Cardiac muscle cell (in vitro differentiated cells and primary cell): Measurements from ENCODE around the gene TMEM11. TPM values are rescaled to one million over a fixed set of nuclear protein-coding genes. Genes with fewer than 3 reads are reported as not detected.

Experiments
- DNase-seq, 2 donors: peaks; one replicate each; pipeline versions ENCODE4 v3.0.0 to v3.0.0-alpha.2; 2010 to 2017; ENCODE audit warnings: low read depth in 1 of 2, low spot score in 1 of 2
- H3K27ac ChIP-seq: fragments of 200-600 bp; sonication (generic); 2 replicates; pipeline ENCODE4 v1.5.1; 2016
- H3K27me3 ChIP-seq: fragments of 200-600 bp; sonication (generic); 2 replicates; pipeline ENCODE4 v1.6.0; 2016; ENCODE audit warnings: control low read depth
- H3K36me3 ChIP-seq: fragments of 200-600 bp; sonication (generic); 2 replicates; pipeline ENCODE4 v1.5.1; 2016; ENCODE audit warnings: control low read depth
- H3K4me1 ChIP-seq: fragments of 200-600 bp; sonication (generic); 2 replicates; pipeline ENCODE4 v1.8.1; 2017; ENCODE audit warnings: low read depth, mild to moderate bottlenecking, mixed run types
- H3K4me3 ChIP-seq: fragments of 200-600 bp; sonication (generic); 2 replicates; pipeline ENCODE4 v1.5.1; 2016; ENCODE audit warnings: mild to moderate bottlenecking
- H3K9me3 ChIP-seq: fragments of 200-600 bp; sonication (generic); 2 replicates; pipeline ENCODE4 v1.5.1; 2017; ENCODE audit warnings: low read depth, mild to moderate bottlenecking, control low read depth
- polyA plus RNA-seq: library from polyadenylated mRNA; unstranded; fragments of >200 nt; fragmentation: Nextera tagmentation; extraction: Ambion mirVana; gene quantifications from 2 replicates; pipeline ENCODE4 v1.2.1, GENCODE V29; 2016
- total RNA-seq: library from RNA; depleted of rRNA; stranded (reverse); fragments of >200 nt; gene quantifications from 2 replicates; pipeline ENCODE4 v1.2.3, GENCODE V29; 2016
- TF ChIP-seq, protein P1 (sequence below): IDR thresholded peaks from 2 replicates; pipeline ENCODE4 v1.5.1; 2012; ENCODE audit warnings: low read depth, mild to moderate bottlenecking, low read length

Gene TMEM11
- total and polyA plus RNA-seq, 2 experiments from 2014 or later, result 37.9 to 91.0 TPM

DNA sequence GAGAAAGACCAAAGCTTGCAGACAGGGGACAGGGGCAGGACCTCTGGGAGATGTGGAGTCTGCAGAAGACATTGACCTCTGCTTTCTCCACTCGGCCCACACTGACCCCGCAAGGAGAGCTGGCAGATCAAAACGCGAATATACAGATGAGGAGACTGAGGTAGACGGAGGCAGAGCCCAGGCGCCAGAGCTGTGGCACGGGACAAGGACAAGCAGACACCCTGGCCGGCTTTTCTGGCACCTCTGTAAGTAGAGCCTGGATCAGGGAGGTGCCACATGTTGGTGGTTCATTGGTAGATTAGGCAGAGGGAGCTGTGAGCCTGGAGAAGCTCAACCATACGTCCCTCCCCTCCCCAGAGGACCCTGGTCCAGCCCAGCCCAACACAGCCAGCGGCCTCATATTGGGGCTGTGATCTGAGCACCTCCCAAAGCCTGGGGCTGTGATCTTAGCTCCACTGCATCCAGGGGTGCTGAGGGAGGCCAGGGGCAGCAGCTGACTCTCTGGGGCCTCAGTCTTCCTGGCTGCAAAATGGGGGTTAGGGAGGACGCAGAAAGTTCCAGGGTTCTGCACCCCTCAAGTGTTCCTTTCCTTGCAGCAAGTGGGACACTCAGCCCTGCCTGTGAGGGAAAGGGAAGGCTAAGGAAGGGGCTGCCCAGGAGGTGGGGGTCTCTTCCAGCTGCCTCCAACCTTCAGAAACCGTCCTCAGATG, 35.3 kb upstream of the TMEM11 start:
- H3K4me3 ChIP-seq, result no peak overlapping the region
- H3K36me3 ChIP-seq, result no peaks in the 10 kb centered on the region
- H3K27me3 ChIP-seq, result no peaks in the 10 kb centered on the region
- no peak for DNase-seq
- H3K27ac ChIP-seq, result peak overlapping the region; percentile 72
- TF ChIP-seq, protein P1, sequence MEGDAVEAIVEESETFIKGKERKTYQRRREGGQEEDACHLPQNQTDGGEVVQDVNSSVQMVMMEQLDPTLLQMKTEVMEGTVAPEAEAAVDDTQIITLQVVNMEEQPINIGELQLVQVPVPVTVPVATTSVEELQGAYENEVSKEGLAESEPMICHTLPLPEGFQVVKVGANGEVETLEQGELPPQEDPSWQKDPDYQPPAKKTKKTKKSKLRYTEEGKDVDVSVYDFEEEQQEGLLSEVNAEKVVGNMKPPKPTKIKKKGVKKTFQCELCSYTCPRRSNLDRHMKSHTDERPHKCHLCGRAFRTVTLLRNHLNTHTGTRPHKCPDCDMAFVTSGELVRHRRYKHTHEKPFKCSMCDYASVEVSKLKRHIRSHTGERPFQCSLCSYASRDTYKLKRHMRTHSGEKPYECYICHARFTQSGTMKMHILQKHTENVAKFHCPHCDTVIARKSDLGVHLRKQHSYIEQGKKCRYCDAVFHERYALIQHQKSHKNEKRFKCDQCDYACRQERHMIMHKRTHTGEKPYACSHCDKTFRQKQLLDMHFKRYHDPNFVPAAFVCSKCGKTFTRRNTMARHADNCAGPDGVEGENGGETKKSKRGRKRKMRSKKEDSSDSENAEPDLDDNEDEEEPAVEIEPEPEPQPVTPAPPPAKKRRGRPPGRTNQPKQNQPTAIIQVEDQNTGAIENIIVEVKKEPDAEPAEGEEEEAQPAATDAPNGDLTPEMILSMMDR, result no peak
- peaks cover 14% of the 10 kb centered on the region for H3K4me1 ChIP-seq
- H3K9me3 ChIP-seq, result no peaks in the 10 kb centered on the region

DNA sequence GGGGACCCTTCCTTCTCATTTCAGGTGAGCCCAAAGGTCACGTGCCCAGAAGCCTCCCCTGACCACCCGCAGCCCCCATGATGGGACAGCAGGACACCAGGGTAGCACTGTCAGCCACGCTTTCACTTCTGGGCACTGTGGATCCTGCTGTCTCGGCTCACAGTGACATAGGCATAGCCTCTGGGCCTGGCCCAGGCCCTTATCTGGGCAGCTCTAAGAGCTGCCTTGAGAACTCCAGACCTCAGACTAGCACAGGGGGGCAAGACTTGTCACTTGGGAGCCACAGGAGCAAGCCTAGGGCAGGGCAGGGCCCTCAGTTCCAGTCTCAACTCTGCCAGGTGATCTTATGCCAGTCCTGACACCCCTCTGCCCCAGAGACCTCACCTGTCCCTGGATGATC, 34.5 kb upstream of the TMEM11 start:
- peak overlapping the region; percentile 72 for H3K27ac ChIP-seq
- DNase-seq, result peak in 1 of 2 donors; percentile 60
- TF ChIP-seq, protein P1, result no peak

DNA sequence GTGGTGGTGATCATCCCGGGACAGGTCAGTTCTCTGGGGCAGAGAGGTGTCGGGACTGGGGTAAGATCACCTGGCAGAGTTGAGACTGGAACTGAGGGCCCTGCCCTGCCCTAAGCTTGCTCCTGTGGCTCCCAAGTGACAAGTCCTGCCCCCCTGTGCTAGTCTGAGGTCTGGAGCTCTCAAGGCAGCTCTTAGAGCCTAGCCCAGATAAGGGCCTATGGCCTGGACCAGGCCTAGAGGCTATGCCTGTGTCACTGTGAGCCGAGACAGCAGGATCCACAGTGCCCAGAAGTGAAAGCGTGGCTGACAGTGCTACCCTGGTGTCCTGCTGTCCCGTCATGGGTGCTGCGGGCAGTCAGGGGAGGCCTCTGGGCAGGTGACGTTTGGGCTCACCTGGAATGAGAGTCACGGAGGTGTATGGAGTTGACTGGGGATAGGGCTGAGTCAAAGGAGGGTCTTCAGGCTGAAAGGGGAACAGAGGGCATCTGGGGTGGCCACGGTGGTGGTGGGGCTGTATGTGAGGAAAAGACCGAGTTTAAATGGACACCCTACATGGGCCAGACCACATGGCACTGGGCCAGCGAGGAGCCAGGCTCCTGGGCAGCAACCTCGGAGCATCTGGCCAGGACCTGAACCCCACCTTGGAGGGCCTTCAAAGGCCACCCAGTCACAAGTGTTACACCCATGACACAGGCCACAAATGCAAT, 33.7 kb upstream of the TMEM11 start:
- DNase-seq, result peak in 1 of 2 donors; percentile 28
- no peak overlapping the region for H3K4me3 ChIP-seq
- H3K27ac ChIP-seq, result peak overlapping the region; percentile 72
- TF ChIP-seq, protein P1, result no peak
- no peaks in the 10 kb centered on the region for H3K9me3 ChIP-seq
- no peaks in the 10 kb centered on the region for H3K36me3 ChIP-seq
- H3K4me1 ChIP-seq, result peaks cover 14% of the 10 kb centered on the region
- no peaks in the 10 kb centered on the region for H3K27me3 ChIP-seq

More for the DNA sequence above, 34.5 kb upstream of the TMEM11 start:
- Histone ChIP-seq H3K27me3 (no peaks in the 10 kb centered on the region), H3K4me1 (peaks cover 14% of the 10 kb centered on the region), H3K9me3 (no peaks in the 10 kb centered on the region), H3K4me3 (no peak overlapping the region), H3K36me3 (no peaks in the 10 kb centered on the region)

DNA sequence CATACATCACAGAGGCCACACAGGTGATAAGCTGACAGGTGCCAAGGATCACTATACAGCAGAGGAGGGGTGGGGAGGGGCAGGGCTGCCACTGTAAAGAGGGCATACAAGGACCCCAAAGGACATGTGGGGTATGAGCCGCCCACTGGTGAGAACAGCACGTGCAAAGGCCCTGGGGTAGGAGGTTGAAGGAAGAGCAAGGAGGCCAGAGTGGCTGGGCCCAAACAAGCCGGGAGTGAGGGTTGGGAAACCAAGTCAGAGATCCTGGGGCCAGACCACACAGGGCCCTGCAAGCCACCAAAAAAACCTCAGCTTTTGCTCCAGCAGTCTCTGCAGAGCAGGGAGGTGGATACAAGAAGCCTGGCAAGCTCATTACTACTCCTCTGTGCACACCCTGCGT, 32.7 kb upstream of the TMEM11 start:
- no peak for DNase-seq
- no peaks in the 10 kb centered on the region for H3K27me3 ChIP-seq
- H3K27ac ChIP-seq, result no peak overlapping the region
- peaks cover 15% of the 10 kb centered on the region for H3K4me1 ChIP-seq
- H3K9me3 ChIP-seq, result no peaks in the 10 kb centered on the region
- no peak overlapping the region for H3K4me3 ChIP-seq
- no peaks in the 10 kb centered on the region for H3K36me3 ChIP-seq
- TF ChIP-seq, protein P1, result no peak

DNA sequence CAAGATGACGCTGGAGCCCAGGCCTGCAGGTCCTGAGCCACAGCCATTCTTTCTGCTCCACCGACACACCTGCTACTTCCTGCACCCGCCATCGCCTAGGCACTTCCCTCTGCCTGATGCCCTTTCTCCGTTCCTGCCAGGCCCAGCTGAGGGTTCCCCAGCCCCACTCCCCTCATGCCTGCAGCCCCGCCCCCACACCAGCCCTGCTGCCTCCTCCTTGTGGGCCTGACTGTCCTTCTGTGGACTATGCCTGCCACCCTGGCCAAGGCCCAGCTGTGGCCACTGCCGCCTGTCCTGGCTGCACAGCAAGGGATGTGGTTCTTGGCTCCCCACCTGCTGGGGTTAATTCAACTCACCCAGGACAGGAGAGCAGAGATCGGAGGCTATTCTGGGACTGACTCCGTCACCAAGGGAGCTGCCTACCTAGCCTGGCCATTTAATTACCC, 31.7 kb upstream of the TMEM11 start:
- peaks cover 19% of the 10 kb centered on the region for H3K4me1 ChIP-seq
- H3K9me3 ChIP-seq, result no peaks in the 10 kb centered on the region
- TF ChIP-seq, protein P1, result no peak
- H3K36me3 ChIP-seq, result no peaks in the 10 kb centered on the region
- H3K4me3 ChIP-seq, result no peak overlapping the region
- no peak for DNase-seq
- no peaks in the 10 kb centered on the region for H3K27me3 ChIP-seq
- no peak overlapping the region for H3K27ac ChIP-seq
